CD4-positive, alpha-beta T cell treated with Interleukin-1 beta for 1 hour (primary cell): ENCODE results near the gene GNL3L.
"Not testable (repeated sequence)": the region's sequence is repeated elsewhere in the genome, so short reads cannot be mapped to it uniquely, and the experiment has no call there.

Experiments used
- DNase-seq, 2 donors: peaks; one replicate each; pipeline ENCODE4 v3.0.0-alpha.2; 2020 to 2022

GNL3L gene

DNA sequence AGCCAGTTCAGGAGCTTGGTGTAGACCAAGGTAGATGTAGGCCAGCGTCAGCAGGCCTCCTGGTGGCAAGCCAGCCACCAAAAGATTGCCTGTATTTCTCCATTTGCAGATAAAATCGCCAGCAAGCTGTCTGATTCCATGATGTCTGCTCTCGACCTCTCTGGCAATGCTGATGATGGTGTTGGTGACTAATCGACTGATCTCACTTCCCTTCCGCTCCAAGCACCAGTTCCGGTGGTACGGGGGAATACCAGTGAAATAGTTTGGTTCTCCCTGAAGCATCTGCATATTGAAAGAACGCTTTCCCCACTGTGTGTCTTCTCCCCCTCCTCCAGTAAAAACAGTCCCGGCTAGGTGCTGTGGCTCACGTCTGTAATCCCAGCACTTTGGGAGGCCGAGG lies 30.4 kb downstream of the GNL3L start:
- DNase-seq, result no peak

DNA sequence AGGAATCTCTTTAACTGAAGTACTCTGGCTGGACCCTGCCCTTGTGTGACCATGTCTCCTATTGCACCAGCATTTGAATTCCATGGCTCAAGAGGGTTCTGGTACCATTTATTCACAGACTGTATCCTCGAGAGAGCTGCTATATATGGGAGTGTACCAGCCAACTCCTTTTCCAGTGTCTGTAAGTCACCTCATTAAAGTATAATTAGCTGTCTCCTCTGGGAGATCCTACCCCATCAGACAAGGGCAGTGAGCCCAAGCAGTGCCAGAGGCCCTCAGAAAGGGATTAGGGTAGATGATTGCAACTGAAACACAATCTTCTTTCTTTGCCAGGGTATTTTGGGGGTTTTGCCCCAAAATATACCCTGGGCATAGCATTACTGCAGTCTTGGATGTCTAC lies 31.6 kb downstream of the GNL3L start:
- no peak for DNase-seq

DNA sequence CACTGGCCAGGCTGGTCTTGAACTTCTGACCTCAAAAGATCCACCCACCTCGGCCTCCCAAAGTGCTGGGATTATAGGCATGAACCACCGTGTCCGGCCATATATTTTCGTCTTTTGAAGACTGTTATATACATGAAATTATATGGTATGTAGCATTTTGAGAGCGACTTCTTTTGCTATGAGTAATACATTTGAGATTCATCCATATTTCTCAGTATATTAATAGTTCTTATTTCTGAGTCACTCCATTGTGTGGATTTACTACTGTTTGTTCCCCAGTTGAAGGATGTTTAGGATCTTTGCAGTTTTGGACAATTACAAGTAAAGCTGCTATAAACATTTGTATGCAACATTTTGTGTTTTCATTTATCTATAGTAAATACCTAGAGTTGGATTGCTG lies 34.9 kb downstream of the GNL3L start:
- no peak for DNase-seq

DNA sequence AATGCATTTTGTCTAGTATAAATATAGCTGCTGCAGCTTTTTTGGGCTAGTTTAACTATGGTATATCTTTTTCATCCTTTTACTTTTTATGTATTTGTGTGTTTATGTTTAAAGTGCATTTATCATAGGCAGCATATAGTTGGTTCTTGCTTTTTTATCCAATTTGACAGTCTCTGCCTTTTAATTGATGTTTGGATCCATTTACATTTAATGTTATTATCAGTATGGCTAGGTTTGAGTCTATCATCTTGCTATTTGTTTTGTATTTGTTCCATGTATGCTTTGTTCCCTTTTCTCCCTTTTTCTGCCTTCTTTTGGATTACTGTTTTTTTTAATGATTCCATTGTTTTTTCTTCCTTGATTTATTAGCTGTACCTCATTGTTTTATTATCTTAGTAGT lies 40.3 kb downstream of the GNL3L start:
- DNase-seq, result no peak

DNA sequence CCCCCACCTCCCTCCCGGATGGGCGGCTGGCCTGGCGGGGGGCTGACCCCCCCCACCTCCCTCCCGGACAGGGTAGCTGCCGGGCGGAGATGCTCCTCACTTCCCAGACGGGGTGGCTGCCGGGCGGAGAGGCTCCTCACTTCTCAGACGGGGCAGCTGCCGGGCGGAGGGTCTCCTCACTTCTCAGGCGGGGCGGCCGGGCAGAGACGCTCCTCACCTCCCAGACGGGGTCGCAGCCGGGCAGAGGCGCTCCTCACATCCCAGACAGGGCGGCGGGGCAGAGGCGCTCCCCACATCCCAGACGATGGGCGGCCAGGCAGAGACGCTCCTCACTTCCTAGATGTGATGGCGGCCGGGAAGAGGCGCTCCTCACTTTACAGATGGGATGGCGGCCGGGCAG lies 42.6 kb downstream of the GNL3L start:
- DNase-seq, result not testable (repeated sequence)

DNA sequence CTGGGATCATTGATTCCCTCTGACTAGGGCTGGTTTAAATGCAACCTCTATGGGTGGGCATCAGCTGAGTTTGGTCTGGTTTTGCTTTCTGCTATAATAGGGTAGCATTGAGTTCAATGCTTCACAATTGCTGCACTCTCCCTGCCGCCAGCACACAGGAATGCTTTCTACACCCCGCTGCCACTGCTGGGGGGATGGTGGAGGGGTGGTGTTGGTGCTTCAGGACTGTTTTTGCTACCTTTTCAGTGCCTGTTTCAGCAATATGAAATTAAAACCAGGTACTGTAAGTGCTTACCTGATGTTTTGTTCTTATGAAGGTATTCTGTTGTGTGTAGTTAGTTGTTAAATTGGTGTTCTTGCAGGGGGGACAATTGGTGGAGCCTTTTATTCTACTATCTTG lies 67.7 kb downstream of the GNL3L start:
- DNase-seq, result no peak

DNA sequence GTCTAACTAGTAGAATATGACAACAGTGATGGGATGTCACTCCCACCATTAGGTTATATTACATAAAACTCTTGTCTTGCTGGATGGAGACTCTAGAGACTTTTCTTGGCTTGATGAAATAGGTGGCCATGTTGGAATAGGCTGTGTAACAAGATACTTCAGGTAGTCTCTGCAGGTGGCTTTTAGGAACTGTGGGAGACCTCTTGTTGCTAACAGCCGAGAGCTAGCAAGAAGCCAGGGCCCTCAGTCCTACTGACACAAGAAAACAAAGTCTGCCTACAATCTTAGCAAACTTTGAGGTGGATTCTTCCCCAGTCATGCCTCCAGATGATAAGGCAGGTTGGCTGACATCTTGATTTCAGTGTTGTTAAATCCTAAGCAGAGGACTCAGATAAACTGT lies 72.5 kb downstream of the GNL3L start:
- no peak for DNase-seq
